Measurements from ENCODE around the gene POU2F1. TPM values are rescaled to one million over a fixed set of nuclear protein-coding genes. Genes with fewer than 3 reads are reported as not detected.

The POU2F1 gene
- total RNA-seq, 4 donors from 2014 or later, result 14.0 to 45.5 (median 19.8) TPM

- Histone ChIP-seq H3K4me1 (no peaks in the 10 kb centered on the region), H3K27me3 (no peaks in the 10 kb centered on the region), H3K36me3 (peaks cover 4 to 10% of the 10 kb centered on the region in 2 donors), H3K9me3 (no peaks in the 10 kb centered on the region), H3K4me3 (replicated peaks in 1 of 3) (no peak overlapping the region), H3K27ac (no peak overlapping the region)
- intact Hi-C loops (cut with DNase I), result no loop called here
- WGBS, 2 donors, result 33 to 51% methylated on average over 3 of the region's 3 CpGs
- no peak for TF ChIP-seq POLR2A (IDR thresholded peaks at IDR 0.05)
- TF ChIP-seq CTCF (IDR thresholded peaks at IDR 0.05), result no peak
- DNase-seq, result no peak
These were observed 199.8 kb downstream of the POU2F1 start for GRCh38 chr1:167420510-167420909.

- H3K9me3 ChIP-seq, result no peaks in the 10 kb centered on the region
- intact Hi-C loops (cut with DNase I), result no loop called here
- no peak overlapping the region for H3K4me3 ChIP-seq (replicated peaks in 1 of 3)
- no peak for TF ChIP-seq CTCF (IDR thresholded peaks at IDR 0.05)
- no peak overlapping the region for H3K27ac ChIP-seq
- H3K36me3 ChIP-seq, result no peaks in the 10 kb centered on the region
- no peak for DNase-seq
- H3K27me3 ChIP-seq, result no peaks in the 10 kb centered on the region
- no peaks in the 10 kb centered on the region for H3K4me1 ChIP-seq
- WGBS, 2 donors, result 88 to 89% methylated on average over 15 of the region's 15 CpGs
These were observed 203.3 kb downstream of the POU2F1 start for GRCh38 chr1:167423684-167424619.

GRCh38 chr1:167425482-167425881, 204.8 kb downstream of the POU2F1 start:
- TF ChIP-seq CTCF (IDR thresholded peaks at IDR 0.05) (no peak), POLR2A (IDR thresholded peaks at IDR 0.05) (no peak)
- Histone ChIP-seq H3K27me3 (no peaks in the 10 kb centered on the region), H3K27ac (no peak overlapping the region), H3K9me3 (no peaks in the 10 kb centered on the region), H3K4me3 (replicated peaks in 1 of 3) (no peak overlapping the region), H3K36me3 (no peaks in the 10 kb centered on the region), H3K4me1 (no peaks in the 10 kb centered on the region)
- intact Hi-C loops (cut with DNase I), result no loop called here
- WGBS, 2 donors, result 89% methylated on average over 7 of the region's 7 CpGs
- no peak for DNase-seq

- intact Hi-C loops (cut with DNase I), result no loop called here
- Histone ChIP-seq H3K9me3 (no peaks in the 10 kb centered on the region), H3K4me3 (replicated peaks in 1 of 3) (no peak overlapping the region), H3K27me3 (no peaks in the 10 kb centered on the region), H3K4me1 (no peaks in the 10 kb centered on the region), H3K36me3 (no peaks in the 10 kb centered on the region), H3K27ac (no peak overlapping the region)
- WGBS, 2 donors, result 96 to 97% methylated on average over 4 of the region's 4 CpGs
- TF ChIP-seq POLR2A (IDR thresholded peaks at IDR 0.05) (no peak), CTCF (IDR thresholded peaks at IDR 0.05) (no peak)
- DNase-seq, result no peak
These were observed 206.0 kb downstream of the POU2F1 start for GRCh38 chr1:167426716-167427115.

GRCh38 chr1:167427848-167428247, 207.2 kb downstream of the POU2F1 start:
- no peak for TF ChIP-seq CTCF (IDR thresholded peaks at IDR 0.05)
- TF ChIP-seq POLR2A (IDR thresholded peaks at IDR 0.05), result no peak
- WGBS, 2 donors, result 62 to 69% methylated on average over 5 of the region's 5 CpGs
- DNase-seq, result no peak
- Histone ChIP-seq H3K4me3 (replicated peaks in 1 of 3) (no peak overlapping the region), H3K4me1 (no peaks in the 10 kb centered on the region), H3K9me3 (no peaks in the 10 kb centered on the region), H3K27ac (no peak overlapping the region), H3K27me3 (no peaks in the 10 kb centered on the region), H3K36me3 (no peaks in the 10 kb centered on the region)
- intact Hi-C loops (cut with DNase I), result no loop called here

All from thyroid gland (tissue), 4 donors.